Activated CD4-positive, alpha-beta T cell treated with anti-CD3 and anti-CD28 coated beads for 36 hours (primary cell): ENCODE results near the gene RALBP1. TPM values are rescaled to one million over a fixed set of nuclear protein-coding genes. Genes with fewer than 3 reads are reported as not detected.
"Not testable (repeated sequence)": the region's sequence is repeated elsewhere in the genome, so short reads cannot be mapped to it uniquely, and the experiment has no call there.

Experiments used
- ATAC-seq: fragments of 200-7000 bp; cut with Tn5 transposase; one replicate; pipeline ENCODE4 v1.10.0; 2021; ENCODE audit warnings: mild to moderate bottlenecking, moderate library complexity
- CTCF ChIA-PET: fragments of 350-600 bp; sonication (Branson Sonifier 250); formaldehyde crosslinking; loops from one replicate; lab custom pipeline; 2021; ENCODE audit warnings: antibody characterized with exemption; lab: Charles Lee
- POLR2A ChIA-PET: fragments of 350-600 bp; sonication (Branson Sonifier 250); formaldehyde crosslinking; loops from one replicate; lab custom pipeline; 2021; ENCODE audit warnings: antibody characterized with exemption, inconsistent platforms; lab: Charles Lee
- DNase-seq: peaks from one replicate; pipeline ENCODE4 v3.0.0-alpha.2; 2020
- H3K27ac Mint-ChIP-seq: one replicate; pipeline ENCODE4 v1.8.0; 2021; ENCODE audit warnings: mixed read lengths
- H3K27me3 Mint-ChIP-seq: one replicate; pipeline ENCODE4 v1.8.0; 2021; ENCODE audit warnings: mixed read lengths
- H3K36me3 Mint-ChIP-seq: one replicate; pipeline ENCODE4 v1.8.0; 2021; ENCODE audit warnings: low read depth, mixed read lengths
- H3K4me1 Mint-ChIP-seq: one replicate; pipeline ENCODE4 v1.8.0; 2021; ENCODE audit warnings: mixed read lengths
- H3K4me3 Mint-ChIP-seq: one replicate; pipeline ENCODE4 v1.8.0; 2021; ENCODE audit warnings: mild to moderate bottlenecking, moderate library complexity, mixed read lengths
- H3K9me3 Mint-ChIP-seq: one replicate; pipeline ENCODE4 v1.8.0; 2021; ENCODE audit warnings: low read depth, mixed read lengths
- intact Hi-C, 2 experiments: fragments of 100-400 bp; cut with DNase I in 1 of 2; cut with micrococcal nuclease in 1 of 2; formaldehyde crosslinking; loops; one replicate each; pipeline versions ENCODE4 v1.14.2 to v1.15.1; 2022 to 2024; cut with DNase I, micrococcal nuclease
- total RNA-seq, 2 experiments: library from RNA; stranded (reverse); gene quantifications; one replicate each; pipeline ENCODE4 v1.2.3, GENCODE V29; 2021

RALBP1 gene
- total RNA-seq, 2 experiments from 2014 or later = 49.4 to 51.1 TPM

- Mint-ChIP-seq H3K27me3 (peaks cover 4% of the 10 kb centered on the region), H3K4me3 (no peak overlapping the region), H3K27ac (no peak overlapping the region), H3K4me1 (no peaks in the 10 kb centered on the region), H3K36me3 (no peaks in the 10 kb centered on the region), H3K9me3 (no peaks in the 10 kb centered on the region)
- ChIA-PET CTCF (no interaction called here), POLR2A (no interaction called here)
- intact Hi-C loops = no loop called here
- ATAC-seq (no peak), DNase-seq (no peak)
Measured at GRCh38 chr18:9436206-9436929, 38.9 kb upstream of the RALBP1 start.

DNA sequence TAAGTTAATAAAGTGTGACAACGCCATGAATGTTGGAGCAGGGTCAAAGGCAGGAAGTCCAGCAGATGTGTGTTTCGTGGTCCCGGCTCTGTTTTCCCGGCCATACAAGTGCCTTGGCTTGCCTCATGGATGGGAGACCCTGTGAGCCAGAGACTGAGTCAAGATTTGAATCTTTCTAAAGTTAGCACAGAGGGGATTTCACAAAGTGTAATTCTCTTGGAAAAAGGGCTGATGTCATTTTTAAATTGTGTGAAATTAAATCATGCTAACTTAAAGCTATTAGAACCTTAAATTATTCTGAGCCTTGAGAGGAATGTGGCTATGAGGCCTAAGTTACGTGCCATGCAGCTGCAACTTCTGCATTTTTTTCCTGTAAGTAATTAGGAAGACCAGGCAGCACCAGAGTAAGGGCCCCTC lies 38.3 kb upstream of the RALBP1 start:
- ATAC-seq = no peak
- H3K27me3 Mint-ChIP-seq = peaks cover 4% of the 10 kb centered on the region
- no peaks in the 10 kb centered on the region for H3K9me3 Mint-ChIP-seq
- intact Hi-C loops = no loop called here
- no peaks in the 10 kb centered on the region for H3K4me1 Mint-ChIP-seq
- no peaks in the 10 kb centered on the region for H3K36me3 Mint-ChIP-seq
- DNase-seq = no peak
- ChIA-PET POLR2A (no interaction called here), CTCF (no interaction called here)
- H3K27ac Mint-ChIP-seq = no peak overlapping the region
- H3K4me3 Mint-ChIP-seq = no peak overlapping the region

DNA sequence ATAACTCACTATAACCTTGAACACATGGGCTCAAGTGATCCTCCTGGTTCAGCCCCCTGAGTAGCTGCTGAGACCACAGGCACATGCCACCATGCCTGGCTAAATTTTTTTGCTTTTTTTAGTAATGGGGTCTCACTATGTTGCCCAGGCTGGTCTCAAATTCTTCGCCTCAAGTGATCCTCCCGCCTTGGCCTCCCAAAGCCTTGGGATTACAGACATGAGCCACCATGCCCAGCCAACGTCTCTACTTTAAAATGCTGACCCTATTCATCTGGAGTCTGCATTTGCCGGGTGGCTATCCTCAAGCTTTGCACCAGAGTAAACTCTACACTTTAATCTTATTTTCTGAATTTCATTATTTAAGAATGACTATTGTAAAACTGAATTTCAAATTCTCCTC lies 37.6 kb upstream of the RALBP1 start:
- Mint-ChIP-seq H3K4me3 (no peak overlapping the region), H3K27ac (no peak overlapping the region), H3K27me3 (peaks cover 4% of the 10 kb centered on the region), H3K4me1 (no peaks in the 10 kb centered on the region), H3K9me3 (no peaks in the 10 kb centered on the region), H3K36me3 (no peaks in the 10 kb centered on the region)
- DNase-seq (no peak), ATAC-seq (no peak)
- intact Hi-C loops = no loop called here
- POLR2A ChIA-PET = interaction anchor here (0.7 kb wide), 1 partner anchor 20 kb away, joined by 4 read pairs; no protein-coding TSS in a partner anchor
- CTCF ChIA-PET = interaction anchor here (1.1 kb wide), 1 partner anchor 78 kb away, joined by 3 read pairs; no protein-coding TSS in a partner anchor

GRCh38 chr18:9441061-9441460 lies 34.3 kb upstream of the RALBP1 start:
- ChIA-PET POLR2A (no interaction called here), CTCF (interaction anchor here (0.6 to 1.2 kb wide), 3 partner anchors 9 to 74 kb away, joined by 3 to 4 read pairs (median 3); no protein-coding TSS in a partner anchor)
- Mint-ChIP-seq H3K4me3 (no peak overlapping the region), H3K9me3 (no peaks in the 10 kb centered on the region), H3K27ac (no peak overlapping the region), H3K4me1 (no peaks in the 10 kb centered on the region), H3K27me3 (no peaks in the 10 kb centered on the region), H3K36me3 (no peaks in the 10 kb centered on the region)
- intact Hi-C loops = no loop called here
- DNase-seq (no peak), ATAC-seq (no peak)

DNA sequence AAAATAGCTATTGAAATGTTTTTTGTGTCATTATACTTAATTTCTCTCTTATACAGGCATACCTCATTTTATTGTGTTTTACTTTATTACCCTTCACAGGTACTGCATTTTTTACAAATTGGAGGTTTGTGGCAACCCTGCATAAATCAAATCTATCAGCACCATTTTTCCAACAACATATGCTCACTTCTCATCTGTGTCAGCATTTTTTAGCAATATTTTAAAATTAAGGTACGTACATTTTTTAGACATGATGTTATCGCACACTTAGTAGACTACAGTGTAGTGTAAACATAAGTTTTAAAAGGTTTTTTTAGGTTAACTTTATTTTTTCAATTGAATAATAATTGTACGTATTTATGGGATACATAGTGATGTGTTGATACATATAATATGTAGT lies 30.8 kb upstream of the RALBP1 start:
- no peaks in the 10 kb centered on the region for H3K36me3 Mint-ChIP-seq
- ATAC-seq = no peak
- H3K9me3 Mint-ChIP-seq = peaks cover 8% of the 10 kb centered on the region
- ChIA-PET CTCF (no interaction called here), POLR2A (no interaction called here)
- no peak overlapping the region for H3K27ac Mint-ChIP-seq
- H3K4me1 Mint-ChIP-seq = no peaks in the 10 kb centered on the region
- no peak for DNase-seq
- intact Hi-C loops = no loop called here
- no peak overlapping the region for H3K4me3 Mint-ChIP-seq
- H3K27me3 Mint-ChIP-seq = no peaks in the 10 kb centered on the region

GRCh38 chr18:9446839-9447238 lies 28.5 kb upstream of the RALBP1 start:
- Mint-ChIP-seq H3K27me3 (peaks cover 2% of the 10 kb centered on the region), H3K36me3 (no peaks in the 10 kb centered on the region), H3K4me3 (no peak overlapping the region), H3K4me1 (no peaks in the 10 kb centered on the region), H3K9me3 (peaks cover 8% of the 10 kb centered on the region), H3K27ac (no peak overlapping the region)
- DNase-seq = no peak
- ATAC-seq = no peak
- intact Hi-C loops = no loop called here
- POLR2A ChIA-PET = no interaction called here
- CTCF ChIA-PET = no interaction called here

DNA sequence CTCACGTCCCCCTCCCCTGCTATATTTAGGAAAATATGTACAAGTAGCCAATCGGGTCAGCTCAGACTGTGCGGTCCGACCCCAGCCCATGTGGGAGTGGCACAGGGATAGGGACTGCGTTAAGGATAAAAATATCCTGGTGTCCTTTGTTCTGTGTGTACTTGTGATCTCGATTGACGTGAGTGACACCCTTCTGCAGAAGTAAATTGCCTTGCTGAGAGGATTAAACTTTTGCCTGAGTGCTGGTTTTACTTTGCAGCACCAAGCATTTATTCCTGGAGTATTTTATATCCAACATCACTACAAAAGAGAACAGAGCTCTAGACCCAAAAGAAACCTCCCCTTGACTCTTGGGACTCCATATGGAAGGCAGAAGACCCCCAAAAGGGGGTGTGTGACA lies 28.0 kb upstream of the RALBP1 start:
- ATAC-seq (no peak), DNase-seq (no peak)
- CTCF ChIA-PET = no interaction called here
- POLR2A ChIA-PET = no interaction called here
- Mint-ChIP-seq H3K27ac (no peak overlapping the region), H3K9me3 (peaks cover 8% of the 10 kb centered on the region), H3K36me3 (no peaks in the 10 kb centered on the region), H3K4me1 (no peaks in the 10 kb centered on the region), H3K27me3 (peaks cover 2% of the 10 kb centered on the region), H3K4me3 (no peak overlapping the region)
- intact Hi-C loops = no loop called here

DNA sequence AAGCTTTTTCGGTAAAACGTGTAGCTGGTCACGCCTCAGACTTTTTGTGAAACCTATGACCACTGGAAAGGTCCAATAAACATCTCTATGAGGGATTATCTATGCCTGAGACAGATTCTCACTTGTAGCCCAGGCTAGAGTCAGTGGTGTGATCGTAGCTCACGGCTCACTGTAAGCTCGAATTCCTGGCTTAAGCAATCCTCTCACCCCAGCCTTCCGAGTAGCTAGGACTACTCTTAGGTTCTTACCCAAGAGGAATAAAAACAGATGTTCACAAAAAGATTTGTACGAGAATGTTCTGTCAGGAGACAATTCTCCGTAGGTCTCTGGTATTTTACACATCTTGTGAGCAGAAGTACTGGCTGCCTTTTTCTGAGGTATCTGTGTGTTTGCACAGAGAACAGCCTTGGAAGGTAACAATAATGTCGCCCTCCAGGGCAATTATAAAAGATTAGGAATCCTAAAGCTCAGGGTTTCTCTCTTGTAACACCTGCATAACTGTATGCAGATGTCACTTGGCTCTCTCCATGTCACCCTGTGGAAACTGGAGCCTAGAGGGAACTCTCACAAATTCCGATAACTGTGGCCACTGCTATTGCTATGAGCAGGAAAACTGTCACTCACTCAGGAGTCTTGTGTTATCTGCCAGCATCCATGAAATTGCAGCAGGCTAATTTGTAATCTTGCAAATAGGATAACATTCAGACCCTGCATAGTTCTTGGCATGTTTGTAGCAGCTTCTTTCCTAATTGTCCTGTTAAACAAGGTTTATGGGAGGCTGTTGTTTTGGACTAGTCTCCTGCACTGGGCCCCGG lies 25.5 kb upstream of the RALBP1 start:
- ATAC-seq (no peak), DNase-seq (no peak)
- Mint-ChIP-seq H3K36me3 (no peaks in the 10 kb centered on the region), H3K27me3 (peaks cover 2% of the 10 kb centered on the region), H3K27ac (no peak overlapping the region), H3K4me3 (no peak overlapping the region), H3K9me3 (peaks cover 8% of the 10 kb centered on the region), H3K4me1 (peaks cover 2% of the 10 kb centered on the region)
- POLR2A ChIA-PET = no interaction called here
- intact Hi-C loops = no loop called here
- CTCF ChIA-PET = no interaction called here

DNA sequence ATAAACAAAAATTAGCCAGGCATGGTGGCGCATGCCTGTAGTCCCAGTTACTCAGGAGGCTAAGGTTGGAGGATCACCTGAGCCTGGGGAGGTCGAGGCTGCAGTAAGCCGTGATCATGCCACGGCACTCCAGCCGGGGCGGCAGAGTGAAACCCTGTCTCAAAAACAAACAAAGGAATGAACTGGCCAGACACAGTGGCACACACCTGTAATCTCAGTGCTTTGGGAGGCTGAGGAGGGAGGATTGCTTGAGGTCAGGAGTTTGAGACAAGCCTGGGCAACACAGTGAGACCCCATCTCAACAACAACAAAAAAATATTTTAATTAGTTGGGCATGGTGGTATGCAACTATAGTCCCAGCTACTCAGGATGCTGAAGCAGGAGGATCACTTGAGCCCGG lies 24.4 kb upstream of the RALBP1 start:
- H3K27me3 Mint-ChIP-seq, H3K4me3 Mint-ChIP-seq, H3K36me3 Mint-ChIP-seq, H3K27ac Mint-ChIP-seq, DNase-seq, CTCF ChIA-PET, ATAC-seq, H3K4me1 Mint-ChIP-seq, intact Hi-C loops: not testable (repeated sequence)
- peaks cover 13% of the 10 kb centered on the region for H3K9me3 Mint-ChIP-seq
- POLR2A ChIA-PET = interaction anchor here (0.7 kb wide), 1 partner anchor 69 kb away, joined by 4 read pairs; no protein-coding TSS in a partner anchor

GRCh38 chr18:9453283-9453682 lies 22.0 kb upstream of the RALBP1 start:
- H3K36me3 Mint-ChIP-seq = peaks cover 3% of the 10 kb centered on the region
- intact Hi-C loops = no loop called here
- no peak overlapping the region for H3K4me3 Mint-ChIP-seq
- ChIA-PET CTCF (interaction anchor here (0.6 to 1.4 kb wide), 2 partner anchors 11 to 26 kb away, joined by 3 to 4 read pairs; no protein-coding TSS in a partner anchor), POLR2A (no interaction called here)
- H3K4me1 Mint-ChIP-seq = peaks cover 2% of the 10 kb centered on the region
- ATAC-seq (no peak), DNase-seq (no peak)
- no peak overlapping the region for H3K27ac Mint-ChIP-seq
- peaks cover 3% of the 10 kb centered on the region for H3K27me3 Mint-ChIP-seq
- H3K9me3 Mint-ChIP-seq = peaks cover 14% of the 10 kb centered on the region

DNA sequence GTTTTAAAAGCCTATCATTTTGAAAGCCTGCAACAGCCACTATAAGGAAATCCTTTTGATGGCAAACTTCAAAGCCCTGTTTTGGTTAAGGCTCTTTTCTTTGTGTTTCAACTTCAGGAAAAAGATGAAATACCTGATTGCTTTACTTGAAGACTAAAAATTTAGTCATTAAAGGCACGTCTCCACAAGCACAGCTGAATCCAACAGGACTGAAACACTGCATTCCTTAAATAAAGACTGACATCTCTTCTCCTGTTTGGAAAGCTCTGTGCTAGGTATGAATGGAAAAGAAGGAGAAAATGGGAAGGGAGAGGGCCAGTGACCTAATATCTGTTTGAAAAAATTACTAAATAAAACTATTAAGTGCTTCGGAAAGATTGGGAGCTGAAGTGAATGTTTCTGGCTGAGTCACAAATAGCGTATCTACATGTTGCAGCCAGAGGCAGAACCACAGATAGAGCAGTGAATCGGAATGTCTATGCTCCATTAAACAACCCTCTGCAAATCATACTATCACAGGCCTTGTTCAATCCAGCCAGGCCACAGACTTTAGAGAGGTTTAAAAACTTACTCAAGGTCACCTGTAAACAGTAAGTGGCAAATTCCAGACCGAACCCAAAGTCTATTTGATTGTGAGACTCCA lies 21.1 kb upstream of the RALBP1 start:
- ATAC-seq (no peak), DNase-seq (no peak)
- Mint-ChIP-seq H3K27me3 (peaks cover 6% of the 10 kb centered on the region), H3K4me3 (no peak overlapping the region), H3K27ac (peak overlapping the region; percentile 19), H3K4me1 (peaks cover 2% of the 10 kb centered on the region), H3K9me3 (peaks cover 14% of the 10 kb centered on the region), H3K36me3 (peaks cover 3% of the 10 kb centered on the region)
- ChIA-PET POLR2A (no interaction called here), CTCF (no interaction called here)
- intact Hi-C loops = no loop called here
